Esophagus squamous epithelium (tissue), 5 donors: ENCODE measurements around the gene UBE2I. TPM values are rescaled to one million over a fixed set of nuclear protein-coding genes. Genes with fewer than 3 reads are reported as not detected.

Experiments used
- DNase-seq: peaks from one replicate; lab custom pipeline; 2025; lab: John Stamatoyannopoulos, UW
- H3K27ac ChIP-seq, 4 donors: fragments of 200-600 bp; sonication (generic); one replicate each; pipeline ENCODE4 v1.5.1; 2016 to 2019; ENCODE audit warnings: mild to moderate bottlenecking in 1 of 4
- H3K27me3 ChIP-seq, 4 donors: fragments of 200-600 bp; sonication (generic); 1 replicate in 3 of 4; 2 replicates in 1 of 4; pipeline versions ENCODE4 v1.5.1 to v1.6.0; 2017 to 2021; ENCODE audit warnings: antibody characterized with exemption in 1 of 4
- H3K36me3 ChIP-seq, 3 donors: fragments of 200-600 bp; sonication (generic); one replicate each; pipeline ENCODE4 v1.5.1; 2016 to 2019
- H3K4me1 ChIP-seq, 3 donors: fragments of 200-600 bp; sonication (generic); one replicate each; pipeline ENCODE4 v1.5.1; 2017 to 2019
- H3K4me3 ChIP-seq, 4 donors: fragments of 200-600 bp; sonication (generic); 1 replicate in 3 of 4; 2 replicates in 1 of 4; pipeline ENCODE4 v1.5.1; 2016 to 2019; ENCODE audit warnings: mild to moderate bottlenecking in 2 of 4, moderate library complexity in 1 of 4
- H3K9me3 ChIP-seq, 3 donors: fragments of 200-600 bp; sonication (generic); one replicate each; pipeline ENCODE4 v1.5.1; 2016 to 2019
- CTCF ChIP-seq, 6 experiments: fragments of 450-650 bp in 4 of 6; fragments of 200-600 bp in 2 of 6; sonication (generic) in 2 of 6; IDR thresholded peaks; one replicate each; pipeline ENCODE4 v1.5.1; 2016 to 2019; ENCODE audit warnings: antibody characterized with exemption in 6 of 6, mild to moderate bottlenecking in 4 of 6, moderate library complexity in 4 of 6
- POLR2A ChIP-seq, 4 donors: fragments of 450-650 bp; IDR thresholded peaks; one replicate each; pipeline ENCODE4 v1.6.1; 2017; ENCODE audit warnings: antibody characterized with exemption in 4 of 4, mild to moderate bottlenecking in 4 of 4, moderate library complexity in 3 of 4
- WGBS, 2 donors: methylation state at CpG; one replicate each; pipeline ENCODE4 v1.1.5; 2018; 5-methylcytosine and 5-hydroxymethylcytosine counted together
- intact Hi-C: fragments of 100-400 bp; cut with DNase I; formaldehyde crosslinking; loops from one replicate; pipeline ENCODE4 v1.15.0; 2022
- total RNA-seq, 4 donors: library from RNA; depleted of rRNA; stranded (reverse); fragments of >200 nt; gene quantifications; one replicate each; pipeline ENCODE4 v1.1.0, GENCODE V29; 2016
- donor health status: DM: yes; HTN: yes; CAD: no.

UBE2I gene
- total RNA-seq, 4 donors from 2014 or later: 31.8 to 88.1 (median 76.3) TPM

- WGBS, 2 donors: 58 to 70% methylated on average over 2 to 4 of the region's 32 CpGs
- Histone ChIP-seq H3K27me3 (peaks cover 0 to 84% (median 21%) of the 10 kb centered on the region in 4 donors), H3K27ac (no peak overlapping the region), H3K9me3 (no peaks in the 10 kb centered on the region), H3K36me3 (no peaks in the 10 kb centered on the region), H3K4me1 (peaks cover 5 to 18% (median 9%) of the 10 kb centered on the region in 3 donors), H3K4me3 (no peak overlapping the region)
- intact Hi-C loops: loop anchor here (10.0 kb wide), 1 partner anchor 788 kb away; no protein-coding TSS in a partner anchor
- DNase-seq: no peak
- TF ChIP-seq CTCF (IDR thresholded peaks at IDR 0.05) (no peak), POLR2A (IDR thresholded peaks at IDR 0.05) (no peak)
Measured at GRCh38 chr16:1262210-1262845, 47.1 kb upstream of the UBE2I start.

GRCh38 chr16:1262846-1263221, 46.6 kb upstream of the UBE2I start:
- TF ChIP-seq POLR2A (IDR thresholded peaks at IDR 0.05) (no peak), CTCF (IDR thresholded peaks at IDR 0.05) (no peak)
- Histone ChIP-seq H3K27me3 (peaks cover 0 to 84% (median 21%) of the 10 kb centered on the region in 4 donors), H3K36me3 (no peaks in the 10 kb centered on the region), H3K4me3 (no peak overlapping the region), H3K9me3 (no peaks in the 10 kb centered on the region), H3K27ac (no peak overlapping the region), H3K4me1 (peaks cover 5 to 18% (median 9%) of the 10 kb centered on the region in 3 donors)
- intact Hi-C loops: loop anchor here (10.0 kb wide), 1 partner anchor 788 kb away; no protein-coding TSS in a partner anchor
- no peak for DNase-seq
- WGBS, 2 donors: no CpG with 5 or more reads among the region's 9 CpGs

GRCh38 chr16:1263591-1264344, 45.7 kb upstream of the UBE2I start:
- H3K4me3 ChIP-seq: no peak overlapping the region
- peaks cover 0 to 76% (median 21%) of the 10 kb centered on the region in 4 donors for H3K27me3 ChIP-seq
- no peak overlapping the region for H3K27ac ChIP-seq
- TF ChIP-seq POLR2A (IDR thresholded peaks at IDR 0.05) (no peak), CTCF (IDR thresholded peaks at IDR 0.05) (no peak)
- no peaks in the 10 kb centered on the region for H3K9me3 ChIP-seq
- DNase-seq: no peak
- peaks cover 5 to 17% (median 9%) of the 10 kb centered on the region in 3 donors for H3K4me1 ChIP-seq
- intact Hi-C loops: loop anchor here (10.0 kb wide), 1 partner anchor 789 kb away; no protein-coding TSS in a partner anchor
- H3K36me3 ChIP-seq: no peaks in the 10 kb centered on the region
- WGBS, 2 donors: 80 to 81% methylated on average over 1 to 4 of the region's 15 CpGs

DNA sequence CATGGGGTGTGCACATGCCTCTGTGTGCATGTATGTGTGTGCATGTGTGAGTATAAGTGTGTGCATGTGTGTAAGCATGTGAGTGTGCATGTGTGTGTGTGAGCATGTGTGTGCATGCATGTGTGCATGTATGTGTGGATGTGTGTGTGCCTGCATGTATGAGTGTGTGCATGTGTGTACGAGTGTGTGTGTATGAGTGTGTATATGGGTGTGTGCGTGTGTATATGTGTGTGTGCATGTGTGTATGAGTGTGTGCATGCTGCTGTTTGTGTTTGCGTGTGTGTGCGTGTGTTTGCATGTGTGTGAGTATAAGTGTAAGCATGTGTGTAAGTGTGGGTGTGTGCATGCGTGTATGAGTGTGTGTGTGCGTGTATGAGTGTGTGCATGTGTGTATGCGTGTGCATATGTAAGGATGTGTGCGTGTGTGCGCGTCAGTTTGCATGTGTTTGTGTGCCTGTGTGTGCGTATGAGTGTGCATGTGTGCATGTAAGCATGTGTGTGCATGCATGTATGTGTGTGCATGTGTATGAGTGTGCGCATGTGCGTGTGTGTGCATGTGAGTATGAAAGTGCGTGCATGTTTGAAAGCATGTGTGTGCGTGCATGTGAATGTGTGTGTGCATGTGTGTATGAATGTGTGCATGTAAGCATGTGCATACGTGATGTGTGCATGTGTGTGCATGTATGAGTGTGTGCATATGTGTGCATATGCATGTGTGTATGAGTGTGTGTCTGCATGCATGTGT, 44.9 kb upstream of the UBE2I start:
- Histone ChIP-seq H3K27me3 (peaks cover 0 to 69% (median 15%) of the 10 kb centered on the region in 4 donors), H3K36me3 (no peaks in the 10 kb centered on the region), H3K9me3 (no peaks in the 10 kb centered on the region), H3K4me3 (no peak overlapping the region), H3K27ac (no peak overlapping the region), H3K4me1 (peaks cover 1 to 10% (median 2%) of the 10 kb centered on the region in 3 donors)
- no peak for DNase-seq
- TF ChIP-seq CTCF (IDR thresholded peaks at IDR 0.05) (no peak), POLR2A (IDR thresholded peaks at IDR 0.05) (no peak)
- WGBS, 2 donors: 82 to 88% methylated on average over 16 of the region's 16 CpGs
- intact Hi-C loops: loop anchor here (10.0 kb wide), 1 partner anchor 790 kb away; no protein-coding TSS in a partner anchor
